Tongue (tissue), 2 donors: ENCODE data around the gene EIF3J. TPM values are rescaled to one million over a fixed set of nuclear protein-coding genes. Genes with fewer than 3 reads are reported as not detected.
"Not testable (repeated sequence)": the region's sequence is repeated elsewhere in the genome, so short reads cannot be mapped to it uniquely, and the experiment has no call there.

ENCODE experiments used
- DNase-seq: peaks from one replicate; pipeline ENCODE4 v3.0.0-alpha.2; 2015
- total RNA-seq: library from RNA; depleted of rRNA; stranded (reverse); fragments of >200 nt; gene quantifications from one replicate; pipeline ENCODE4 v1.2.3, GENCODE V29; 2014

EIF3J gene
- total RNA-seq, 1 donor from 2014 or later, result 83.3 TPM

DNA sequence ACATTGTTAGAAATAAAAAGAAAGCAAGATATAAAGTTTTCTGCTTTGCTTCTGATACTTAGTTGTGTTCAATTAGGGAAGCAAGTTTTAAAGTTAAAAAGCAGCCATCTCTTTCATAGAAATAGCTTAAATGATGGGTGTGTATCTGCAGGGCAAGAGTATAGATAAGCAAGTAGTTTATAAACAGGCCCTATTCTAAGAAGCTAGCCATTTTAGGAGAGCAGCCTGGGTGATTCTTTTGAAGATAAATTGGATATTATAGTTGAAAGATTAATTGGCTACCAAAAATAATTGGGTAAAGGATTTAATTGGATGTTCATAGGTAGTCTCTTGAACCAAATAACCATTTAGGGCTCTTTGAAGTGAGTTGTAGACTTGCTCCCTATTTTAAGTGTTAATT, 5.6 kb downstream of the EIF3J start:
- DNase-seq, result no peak

- not testable (repeated sequence) for DNase-seq
These were observed 7.8 kb downstream of the EIF3J start for GRCh38 chr15:44544745-44545144.

- no peak for DNase-seq
These were observed 9.2 kb downstream of the EIF3J start for GRCh38 chr15:44545913-44546802.

- DNase-seq, result not testable (repeated sequence)
These were observed 12.2 kb downstream of the EIF3J start for GRCh38 chr15:44549152-44549551.

- DNase-seq, result no peak
These were observed 13.3 kb downstream of the EIF3J start for GRCh38 chr15:44550256-44550655.

DNA sequence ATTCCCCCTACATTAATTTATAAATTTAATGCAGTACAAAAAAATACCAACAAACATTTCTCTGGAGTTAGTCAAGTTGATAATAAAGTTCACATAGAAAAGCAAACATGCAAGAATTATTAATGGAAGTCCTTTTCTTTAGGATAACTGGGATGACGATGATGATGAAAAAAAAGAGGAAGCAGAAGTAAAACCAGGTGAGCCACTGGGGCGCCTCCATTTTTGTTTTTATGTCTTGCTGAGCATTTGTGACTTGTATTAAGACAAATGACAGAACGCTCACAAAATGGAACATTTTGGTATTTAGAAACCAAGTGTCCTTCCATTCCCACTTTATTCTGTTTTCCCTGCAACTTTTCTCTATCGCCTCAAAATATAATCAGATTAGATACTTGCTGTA, 13.8 kb downstream of the EIF3J start:
- no peak for DNase-seq

DNA sequence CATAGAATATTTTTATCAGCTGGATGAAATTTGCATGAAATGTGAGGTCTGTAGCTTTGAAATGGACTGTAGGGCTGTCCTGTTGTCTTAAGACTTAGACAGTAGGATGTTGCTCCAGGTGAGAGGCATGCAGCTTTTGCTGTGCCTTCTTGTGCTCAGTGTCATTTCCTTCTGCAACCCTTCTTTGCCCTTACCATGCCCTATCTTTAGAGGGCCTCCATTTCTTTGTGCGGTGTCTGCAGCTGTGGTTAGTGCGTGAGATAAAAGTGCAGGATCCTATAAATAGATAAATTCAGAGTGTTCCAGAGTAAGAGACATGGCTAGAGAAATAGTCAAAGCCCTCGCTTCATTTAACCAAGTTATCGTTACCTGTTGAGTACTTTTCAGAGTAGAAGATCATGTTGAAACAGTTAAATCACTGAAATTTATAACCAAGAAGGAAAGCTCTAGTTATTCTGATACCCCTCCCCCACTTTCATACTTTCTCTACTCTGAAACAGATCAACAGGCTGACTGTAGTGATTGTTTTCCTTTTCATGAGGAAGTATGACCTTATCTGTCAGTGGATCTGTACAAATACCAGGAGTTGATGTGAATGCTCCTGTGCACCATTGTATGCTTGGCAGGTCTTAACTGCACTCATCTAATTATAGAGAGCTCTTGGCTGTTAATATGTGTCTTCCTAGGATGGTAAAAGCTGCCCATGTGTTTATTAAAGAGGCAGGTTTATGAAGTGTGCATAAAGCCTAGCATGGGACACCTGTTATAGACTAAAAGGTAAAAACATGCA, 18.2 kb downstream of the EIF3J start:
- DNase-seq, result no peak

- DNase-seq, result not testable (repeated sequence)
These were observed 24.0 kb downstream of the EIF3J start for GRCh38 chr15:44560926-44561325.

DNA sequence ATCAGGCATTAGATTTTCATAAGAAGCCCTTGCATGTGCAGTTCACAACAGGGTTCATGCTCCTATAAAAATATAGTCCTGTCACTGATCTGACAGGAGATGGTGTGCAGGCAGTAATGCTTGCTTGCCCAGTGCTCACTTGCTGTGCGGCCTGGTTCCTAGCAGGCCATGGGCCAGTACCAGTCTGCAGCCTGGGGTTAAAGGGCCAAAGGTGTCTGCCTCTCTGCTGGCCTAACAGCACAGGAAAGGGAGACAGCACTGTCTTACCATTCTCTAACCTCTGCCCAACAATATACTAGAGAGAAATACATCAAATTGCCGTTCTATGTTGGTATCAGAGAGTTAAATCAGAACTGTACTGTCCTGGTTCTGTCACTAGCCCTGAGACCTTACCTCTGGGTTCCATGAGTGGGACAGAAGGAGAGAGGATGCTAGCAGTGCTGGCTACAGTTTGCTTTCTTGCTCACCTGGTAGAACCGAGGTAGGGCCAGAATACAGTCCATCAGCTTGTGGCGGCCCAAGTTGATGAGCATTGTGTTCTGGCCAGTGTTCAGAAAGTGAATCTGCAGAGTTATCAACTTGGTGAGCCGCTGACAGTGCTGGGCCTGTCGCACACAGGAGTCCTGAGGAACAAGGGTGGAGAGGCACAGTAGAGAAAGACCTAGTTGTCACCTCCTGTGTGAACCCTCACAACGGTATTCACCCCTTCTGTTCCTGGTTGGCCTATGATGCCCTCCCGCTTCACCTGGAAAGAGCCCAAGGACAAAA, 28.6 kb downstream of the EIF3J start:
- DNase-seq, result no peak

DNA sequence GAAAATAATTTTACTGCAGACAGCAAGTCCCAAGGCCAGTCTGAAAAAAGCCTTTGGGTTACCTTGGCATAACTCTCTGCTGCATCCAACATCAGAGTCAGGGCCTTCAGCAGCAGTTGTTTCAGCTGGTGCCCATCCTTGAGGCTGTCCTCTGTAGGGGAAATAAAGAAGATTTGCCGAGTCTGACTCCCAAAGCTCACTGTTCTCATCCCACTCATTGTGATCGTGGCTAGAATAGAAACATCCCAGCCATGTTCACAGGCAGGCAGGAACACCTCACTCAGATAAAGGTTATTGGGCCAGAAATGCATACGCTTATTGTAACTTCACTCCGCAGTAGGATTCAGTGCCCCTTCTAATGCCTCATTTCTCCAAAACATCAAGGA, 29.2 kb downstream of the EIF3J start:
- DNase-seq, result no peak

GRCh38 chr15:44568338-44568737, 31.4 kb downstream of the EIF3J start:
- DNase-seq, result no peak

DNA sequence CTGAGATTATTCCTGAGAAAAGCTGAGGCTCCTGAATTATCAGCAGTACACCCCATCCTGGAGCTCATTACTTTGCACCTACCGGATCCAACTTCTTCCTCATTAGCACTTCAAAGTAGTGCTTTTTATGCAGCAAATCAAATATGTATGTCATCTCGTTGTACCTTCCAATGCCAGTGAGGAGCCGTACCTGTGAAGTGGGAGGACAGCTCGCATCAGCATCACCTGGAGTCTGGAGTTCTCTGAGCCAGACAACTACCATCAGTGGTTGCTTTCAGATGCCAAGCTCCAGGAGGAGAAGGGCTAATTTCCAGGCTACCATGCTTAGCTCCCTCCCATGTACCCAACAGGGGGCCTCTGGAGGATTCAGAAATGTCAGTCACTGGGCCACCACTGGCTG, 32.4 kb downstream of the EIF3J start:
- no peak for DNase-seq

GRCh38 chr15:44570361-44570760, 33.4 kb downstream of the EIF3J start:
- no peak for DNase-seq

- DNase-seq, result no peak
These were observed 36.4 kb downstream of the EIF3J start for GRCh38 chr15:44573386-44573785.

GRCh38 chr15:44574734-44575133, 37.8 kb downstream of the EIF3J start:
- DNase-seq, result no peak

DNA sequence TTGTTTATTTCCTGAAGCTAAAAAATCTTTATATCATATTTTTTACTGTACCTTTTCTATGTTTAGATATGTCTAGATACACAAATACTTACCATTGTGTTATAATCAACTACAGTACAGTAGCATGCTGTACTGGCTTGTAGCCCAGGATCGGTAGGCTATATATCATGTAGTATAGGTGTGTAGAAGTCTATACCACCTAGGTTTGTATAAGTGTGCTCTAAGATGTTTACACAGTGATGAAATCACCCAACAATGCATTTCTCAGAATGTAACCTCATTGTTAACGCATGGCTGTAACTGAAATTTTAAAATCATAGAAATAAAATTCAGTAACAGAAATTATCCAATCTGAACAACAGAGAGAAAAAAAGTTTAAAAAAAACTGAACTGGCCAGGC, 43.2 kb downstream of the EIF3J start:
- no peak for DNase-seq

DNA sequence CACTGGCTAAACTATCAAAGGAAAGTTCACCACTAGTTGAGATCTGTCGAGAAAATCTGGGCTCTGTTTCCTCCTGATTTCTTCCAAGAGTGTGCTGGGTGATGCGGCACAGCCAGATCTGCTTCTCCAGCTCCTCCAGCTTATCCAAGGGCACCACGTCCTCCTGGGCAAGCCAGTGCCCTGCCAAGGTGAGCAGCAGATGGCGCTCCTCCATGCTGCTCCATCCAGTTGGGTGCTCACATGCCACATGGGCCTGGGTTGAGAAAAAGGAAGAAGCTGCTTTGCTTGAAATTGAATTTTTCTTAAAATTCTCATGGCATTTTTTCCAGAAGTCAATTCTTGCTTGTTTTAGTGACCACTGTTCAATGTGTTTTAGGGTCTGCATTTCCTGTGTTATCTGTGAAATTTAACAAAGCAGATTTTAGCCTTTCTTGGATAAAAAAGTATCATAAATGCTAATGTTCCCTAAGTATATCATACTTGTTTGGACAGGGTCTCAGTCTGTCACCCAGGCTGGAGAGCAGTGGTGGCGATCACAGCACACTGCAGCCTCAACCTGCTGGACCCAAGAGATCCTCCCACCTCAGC, 47.3 kb downstream of the EIF3J start:
- DNase-seq, result peak; percentile 14

DNA sequence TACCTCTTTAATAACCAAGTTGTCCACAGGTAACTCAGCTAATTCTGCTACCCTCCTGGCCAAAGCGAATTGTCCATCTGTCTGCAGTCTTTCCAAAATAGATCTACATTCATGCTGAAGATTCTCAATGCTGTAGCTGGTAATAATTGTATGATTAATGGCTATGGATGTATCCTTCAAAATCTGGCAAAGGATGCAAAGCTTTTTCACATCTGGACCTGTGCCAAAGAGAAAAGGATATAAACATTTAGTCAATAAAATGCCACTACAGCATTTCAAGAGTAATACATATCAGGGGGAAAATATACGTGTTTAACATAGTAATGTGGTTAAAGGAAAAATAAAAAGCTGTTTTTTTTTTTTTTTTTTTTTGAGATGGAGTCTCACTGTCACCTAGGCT, 48.7 kb downstream of the EIF3J start:
- no peak for DNase-seq

- DNase-seq, result no peak
These were observed 51.6 kb downstream of the EIF3J start for GRCh38 chr15:44588541-44588940.

DNA sequence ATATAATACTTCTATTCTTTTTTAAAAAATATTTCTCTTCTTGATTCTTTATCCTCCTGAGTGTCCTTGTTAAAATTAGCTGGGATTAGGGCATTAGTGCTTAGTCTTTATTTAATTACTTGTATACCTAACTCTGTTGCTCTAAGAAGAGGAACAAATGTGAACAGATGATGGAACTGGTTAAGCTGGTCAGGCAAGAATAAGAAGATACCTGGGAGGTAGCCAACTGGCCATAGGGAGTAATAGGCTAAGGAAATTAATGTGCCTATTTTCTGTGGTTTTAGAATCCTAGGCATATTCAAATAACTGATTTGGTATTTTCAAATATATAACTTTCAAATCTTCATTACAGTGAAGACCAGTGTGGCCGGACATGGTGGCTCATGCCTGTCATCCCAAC, 54.4 kb downstream of the EIF3J start:
- DNase-seq, result no peak

- DNase-seq, result peak; percentile 15
These were observed 56.2 kb downstream of the EIF3J start for GRCh38 chr15:44593042-44593736.

DNA sequence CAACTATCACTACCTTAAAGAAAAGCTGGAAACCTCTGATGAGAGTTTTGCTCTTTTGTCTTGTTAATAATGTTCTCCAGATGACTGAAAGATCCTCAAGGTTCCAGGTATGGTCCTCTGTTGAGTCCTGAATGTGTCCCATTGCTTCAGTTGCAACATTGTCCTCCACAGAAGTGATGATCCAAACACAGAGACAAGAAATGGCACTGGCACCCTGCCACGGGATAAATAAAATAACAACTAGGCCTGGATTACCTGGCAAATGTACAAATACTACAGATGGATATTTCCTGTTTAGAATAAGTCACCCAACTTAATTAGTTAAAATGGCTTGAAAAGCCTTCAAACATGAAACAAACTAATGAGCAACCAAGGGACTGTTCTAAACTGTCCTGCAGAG, 58.3 kb downstream of the EIF3J start:
- DNase-seq, result no peak
